HS-27A (cell line): ENCODE results near the gene GMDS.

ENCODE experiments used
- DNase-seq: peaks from one replicate; pipeline ENCODE4 v3.0.0-alpha.2; 2012; ENCODE audit warnings: low read depth, missing footprints

Gene GMDS

DNA sequence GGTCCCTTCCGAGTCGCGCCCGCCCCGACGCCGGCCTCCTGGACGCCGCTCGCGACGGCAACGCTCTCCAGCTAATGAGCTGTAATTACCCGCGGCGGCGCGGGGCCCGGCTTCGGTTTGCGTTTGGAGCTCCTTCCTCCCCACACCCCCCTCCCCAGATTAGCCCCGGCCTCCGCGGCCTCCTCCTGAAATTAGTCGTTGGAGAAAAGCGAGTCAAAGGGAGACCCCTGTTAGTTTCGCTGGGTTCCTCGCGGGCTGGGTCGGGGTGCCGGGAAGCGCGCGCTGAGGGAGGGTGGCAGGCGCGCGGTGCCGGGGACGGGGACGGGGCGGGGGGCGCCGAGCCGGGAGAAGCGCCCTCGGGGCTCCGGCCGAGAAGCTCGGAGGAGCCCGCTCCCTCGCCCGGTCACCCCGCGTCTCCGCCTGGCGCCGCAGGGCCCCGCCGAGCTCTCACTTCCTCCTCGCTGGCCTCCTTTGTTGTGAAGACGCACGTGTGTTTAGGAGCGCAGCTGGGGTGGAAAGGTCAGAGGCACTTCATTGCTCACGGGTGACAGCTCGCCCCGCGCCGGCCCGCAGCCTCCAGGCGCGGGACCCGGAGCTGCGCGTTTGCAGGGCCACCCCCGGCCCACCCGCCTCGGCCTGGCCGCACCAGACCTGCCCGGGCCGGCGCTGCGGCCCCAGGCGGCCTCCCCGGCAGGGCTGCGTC, 630.8 kb downstream of the GMDS start:
- DNase-seq = no peak

DNA sequence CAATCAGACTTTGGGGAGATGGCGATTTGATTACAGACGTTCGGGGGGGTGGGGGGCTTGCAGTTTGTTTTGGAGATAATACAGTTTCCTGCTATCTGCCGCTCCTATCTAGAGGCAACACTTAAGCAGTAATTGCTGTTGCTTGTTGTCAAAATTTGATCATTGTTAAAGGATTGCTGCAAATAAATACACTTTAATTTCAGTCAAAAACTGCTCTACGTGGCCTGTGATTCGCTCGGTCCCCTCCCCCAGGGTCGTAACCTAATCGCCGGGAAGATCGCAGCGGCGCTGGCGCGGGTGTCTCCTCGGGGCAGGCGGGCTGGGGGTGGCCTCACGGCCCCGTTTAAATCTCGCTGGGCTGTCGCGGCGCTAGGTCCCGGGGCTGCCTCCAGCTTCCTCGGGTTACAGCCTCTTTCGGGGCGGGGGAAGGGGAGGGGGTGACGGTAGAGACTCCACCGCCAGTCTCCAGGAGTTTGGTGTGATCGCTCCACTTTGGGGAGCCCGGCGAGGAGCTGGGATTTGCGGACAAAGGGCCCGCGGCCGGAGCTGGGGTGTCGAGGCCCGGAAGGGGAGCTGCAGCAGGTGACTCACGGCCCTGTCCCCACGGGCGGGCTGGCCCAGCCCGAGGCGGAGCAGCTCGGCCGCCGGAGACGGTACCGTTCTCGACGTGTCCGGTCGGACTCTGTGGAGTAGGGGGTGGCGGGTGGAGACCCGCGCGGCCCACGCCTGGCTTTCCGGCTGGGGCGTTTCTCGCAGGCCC, 631.5 kb downstream of the GMDS start:
- no peak for DNase-seq

DNA sequence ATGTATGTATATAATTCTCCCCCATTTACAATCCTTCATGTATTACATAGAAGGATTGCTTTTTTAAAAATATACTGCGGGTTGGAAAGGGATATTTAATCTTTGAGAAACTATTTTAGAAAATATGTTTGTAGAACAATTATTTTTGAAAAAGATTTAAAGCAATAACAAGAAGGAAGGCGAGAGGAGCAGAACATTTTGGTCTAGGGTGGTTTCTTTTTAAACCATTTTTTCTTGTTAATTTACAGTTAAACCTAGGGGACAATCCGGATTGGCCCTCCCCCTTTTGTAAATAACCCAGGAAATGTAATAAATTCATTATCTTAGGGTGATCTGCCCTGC, 632.1 kb downstream of the GMDS start:
- no peak for DNase-seq

- DNase-seq = no peak
These were observed 632.5 kb downstream of the GMDS start for GRCh38 chr6:1612974-1613306.

DNA sequence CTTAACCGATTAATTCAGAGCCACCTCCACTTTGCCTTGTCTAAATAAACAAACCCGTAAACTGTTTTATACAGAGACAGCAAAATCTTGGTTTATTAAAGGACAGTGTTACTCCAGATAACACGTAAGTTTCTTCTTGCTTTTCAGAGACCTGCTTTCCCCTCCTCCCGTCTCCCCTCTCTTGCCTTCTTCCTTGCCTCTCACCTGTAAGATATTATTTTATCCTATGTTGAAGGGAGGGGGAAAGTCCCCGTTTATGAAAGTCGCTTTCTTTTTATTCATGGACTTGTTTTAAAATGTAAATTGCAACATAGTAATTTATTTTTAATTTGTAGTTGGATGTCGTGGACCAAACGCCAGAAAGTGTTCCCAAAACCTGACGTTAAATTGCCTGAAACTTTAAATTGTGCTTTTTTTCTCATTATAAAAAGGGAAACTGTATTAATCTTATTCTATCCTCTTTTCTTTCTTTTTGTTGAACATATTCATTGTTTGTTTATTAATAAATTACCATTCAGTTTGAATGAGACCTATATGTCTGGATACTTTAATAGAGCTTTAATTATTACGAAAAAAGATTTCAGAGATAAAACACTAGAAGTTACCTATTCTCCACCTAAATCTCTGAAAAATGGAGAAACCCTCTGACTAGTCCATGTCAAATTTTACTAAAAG, 633.0 kb downstream of the GMDS start:
- DNase-seq = no peak

DNA sequence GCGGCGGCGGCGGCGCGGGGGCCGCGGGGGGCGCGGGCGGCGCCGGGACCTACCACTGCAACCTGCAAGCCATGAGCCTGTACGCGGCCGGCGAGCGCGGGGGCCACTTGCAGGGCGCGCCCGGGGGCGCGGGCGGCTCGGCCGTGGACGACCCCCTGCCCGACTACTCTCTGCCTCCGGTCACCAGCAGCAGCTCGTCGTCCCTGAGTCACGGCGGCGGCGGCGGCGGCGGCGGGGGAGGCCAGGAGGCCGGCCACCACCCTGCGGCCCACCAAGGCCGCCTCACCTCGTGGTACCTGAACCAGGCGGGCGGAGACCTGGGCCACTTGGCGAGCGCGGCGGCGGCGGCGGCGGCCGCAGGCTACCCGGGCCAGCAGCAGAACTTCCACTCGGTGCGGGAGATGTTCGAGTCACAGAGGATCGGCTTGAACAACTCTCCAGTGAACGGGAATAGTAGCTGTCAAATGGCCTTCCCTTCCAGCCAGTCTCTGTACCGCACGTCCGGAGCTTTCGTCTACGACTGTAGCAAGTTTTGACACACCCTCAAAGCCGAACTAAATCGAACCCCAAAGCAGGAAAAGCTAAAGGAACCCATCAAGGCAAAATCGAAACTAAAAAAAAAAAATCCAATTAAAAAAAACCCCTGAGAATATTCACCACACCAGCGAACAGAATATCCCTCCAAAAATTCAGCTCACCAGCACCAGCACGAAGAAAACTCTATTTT, 633.7 kb downstream of the GMDS start:
- no peak for DNase-seq

- DNase-seq = no peak
These were observed 634.2 kb downstream of the GMDS start for GRCh38 chr6:1611322-1611571.

DNA sequence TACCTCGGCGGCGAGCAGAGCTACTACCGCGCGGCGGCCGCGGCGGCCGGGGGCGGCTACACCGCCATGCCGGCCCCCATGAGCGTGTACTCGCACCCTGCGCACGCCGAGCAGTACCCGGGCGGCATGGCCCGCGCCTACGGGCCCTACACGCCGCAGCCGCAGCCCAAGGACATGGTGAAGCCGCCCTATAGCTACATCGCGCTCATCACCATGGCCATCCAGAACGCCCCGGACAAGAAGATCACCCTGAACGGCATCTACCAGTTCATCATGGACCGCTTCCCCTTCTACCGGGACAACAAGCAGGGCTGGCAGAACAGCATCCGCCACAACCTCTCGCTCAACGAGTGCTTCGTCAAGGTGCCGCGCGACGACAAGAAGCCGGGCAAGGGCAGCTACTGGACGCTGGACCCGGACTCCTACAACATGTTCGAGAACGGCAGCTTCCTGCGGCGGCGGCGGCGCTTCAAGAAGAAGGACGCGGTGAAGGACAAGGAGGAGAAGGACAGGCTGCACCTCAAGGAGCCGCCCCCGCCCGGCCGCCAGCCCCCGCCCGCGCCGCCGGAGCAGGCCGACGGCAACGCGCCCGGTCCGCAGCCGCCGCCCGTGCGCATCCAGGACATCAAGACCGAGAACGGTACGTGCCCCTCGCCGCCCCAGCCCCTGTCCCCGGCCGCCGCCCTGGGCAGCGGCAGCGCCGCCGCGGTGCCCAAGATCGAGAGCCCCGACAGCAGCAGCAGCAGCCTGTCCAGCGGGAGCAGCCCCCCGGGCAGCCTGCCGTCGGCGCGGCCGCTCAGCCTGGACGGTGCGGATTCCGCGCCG, 634.7 kb downstream of the GMDS start:
- DNase-seq = no peak

DNA sequence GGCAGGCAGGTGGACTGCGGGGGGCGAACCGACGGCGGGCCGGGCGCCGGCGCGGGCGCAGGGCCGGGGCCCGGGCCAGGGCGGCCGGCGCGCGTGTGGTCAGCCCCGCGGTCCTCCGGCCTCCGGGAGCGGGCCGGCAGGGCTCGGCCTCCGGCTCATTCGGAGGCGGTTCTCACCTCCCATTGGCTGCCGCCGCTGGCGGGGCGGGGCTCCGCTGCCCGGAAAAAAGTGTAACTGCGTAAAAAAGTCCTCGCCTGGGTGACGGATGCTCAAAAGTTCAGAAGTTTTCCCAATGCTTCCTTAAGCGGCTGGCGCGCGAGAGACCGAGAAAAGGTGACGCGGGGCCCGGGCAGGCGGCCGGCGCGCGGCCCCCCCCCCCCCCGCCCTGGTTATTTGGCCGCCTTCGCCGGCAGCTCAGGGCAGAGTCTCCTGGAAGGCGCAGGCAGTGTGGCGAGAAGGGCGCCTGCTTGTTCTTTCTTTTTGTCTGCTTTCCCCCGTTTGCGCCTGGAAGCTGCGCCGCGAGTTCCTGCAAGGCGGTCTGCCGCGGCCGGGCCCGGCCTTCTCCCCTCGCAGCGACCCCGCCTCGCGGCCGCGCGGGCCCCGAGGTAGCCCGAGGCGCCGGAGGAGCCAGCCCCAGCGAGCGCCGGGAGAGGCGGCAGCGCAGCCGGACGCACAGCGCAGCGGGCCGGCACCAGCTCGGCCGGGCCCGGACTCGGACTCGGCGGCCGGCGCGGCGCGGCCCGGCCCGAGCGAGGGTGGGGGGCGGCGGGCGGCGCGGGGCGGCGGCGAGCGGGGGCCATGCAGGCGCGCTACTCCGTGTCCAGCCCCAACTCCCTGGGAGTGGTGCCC, 635.5 kb downstream of the GMDS start, which contains the start of gene FOXC1:
Gene FOXC1 (plus strand): TSS at position 268 of the 849 bp plus-strand sequence. CDS start 531 bp downstream, at position 799.
- DNase-seq = no peak

GRCh38 chr6:1609041-1609647, 636.3 kb downstream of the GMDS start:
- DNase-seq = no peak

DNA sequence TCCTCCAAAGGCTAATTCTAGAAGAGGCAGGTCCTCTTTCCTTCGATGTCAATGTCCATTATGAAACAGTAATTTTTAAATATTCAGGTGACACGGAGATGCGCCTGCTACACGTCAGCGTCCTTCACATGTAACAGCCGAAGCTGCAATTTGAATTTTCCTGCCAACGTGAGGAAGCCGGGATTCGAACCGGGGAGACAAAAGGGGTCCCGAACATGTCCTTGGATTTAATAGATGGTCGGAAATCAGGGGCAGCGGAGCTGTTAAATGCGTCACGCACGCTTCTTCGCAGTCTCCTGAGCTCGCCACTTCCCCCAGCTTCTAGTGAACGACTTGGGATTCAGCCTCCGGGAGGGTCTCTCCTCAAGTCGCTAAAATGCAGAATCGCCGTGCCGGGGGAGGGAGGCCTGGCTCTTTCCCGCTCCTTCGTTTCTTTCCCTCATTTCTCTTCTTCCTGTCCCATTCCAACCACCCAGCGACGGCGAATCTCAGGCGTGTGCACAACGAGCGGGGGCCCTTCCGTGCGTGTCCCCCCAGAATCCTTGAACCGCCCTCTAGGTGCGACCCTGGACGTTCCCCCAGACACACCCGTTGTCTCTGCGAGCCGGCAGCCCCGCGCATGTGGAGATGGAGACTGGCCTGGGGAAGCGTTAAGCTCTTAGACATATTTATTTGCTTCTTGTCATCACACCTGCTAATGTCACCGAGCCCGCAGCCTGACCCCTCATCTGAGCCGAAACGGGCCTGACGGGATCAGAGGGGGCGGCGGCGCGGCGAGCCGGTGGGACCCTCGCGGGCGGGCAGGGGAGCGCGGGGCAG, 637.0 kb downstream of the GMDS start:
- no peak for DNase-seq

GRCh38 chr6:1607516-1608221, 637.7 kb downstream of the GMDS start:
- no peak for DNase-seq

- DNase-seq = no peak
These were observed 638.5 kb downstream of the GMDS start for GRCh38 chr6:1606780-1607515.

DNA sequence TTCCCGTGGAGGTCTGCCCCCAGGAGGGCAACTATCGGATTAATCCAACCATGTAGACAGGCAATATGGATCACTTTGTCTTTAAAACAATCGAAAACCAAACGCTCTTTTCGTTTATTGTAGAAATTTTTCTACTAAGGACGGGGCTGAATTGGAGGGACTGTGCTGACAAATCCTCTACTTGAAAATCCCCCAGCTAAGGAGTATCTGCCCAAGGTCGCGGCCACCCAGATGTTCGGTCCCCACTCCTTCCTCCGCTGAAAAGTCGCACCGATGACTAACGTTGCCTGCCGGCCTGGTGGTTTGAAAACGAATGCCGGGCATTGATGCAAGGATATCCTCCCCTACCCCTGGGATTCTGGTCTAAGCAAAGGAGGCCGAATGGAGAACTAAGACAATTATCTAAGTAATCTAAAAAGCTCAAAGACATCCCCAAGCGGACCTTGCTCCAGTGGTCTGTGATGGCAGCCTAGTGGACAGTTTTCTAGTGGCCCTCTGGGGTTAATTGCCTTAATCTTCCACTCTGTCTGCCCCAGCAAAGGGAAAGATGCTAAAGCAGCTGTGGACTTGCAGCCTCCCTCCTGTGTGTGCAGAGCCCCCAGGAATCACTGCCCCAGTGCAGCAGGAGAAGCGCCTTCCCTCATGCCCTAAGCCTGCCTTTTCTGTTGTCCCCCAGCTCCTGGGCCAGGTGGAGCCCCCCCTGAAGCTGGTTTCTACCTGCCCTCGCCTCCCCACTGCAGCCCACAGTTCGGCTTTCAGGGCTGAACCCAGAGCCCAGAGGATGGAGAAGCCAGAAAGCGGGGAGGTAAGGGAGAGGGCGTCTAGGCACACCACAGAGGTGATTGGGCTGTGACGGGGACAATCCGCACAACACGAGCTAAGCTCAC, 639.3 kb downstream of the GMDS start:
- no peak for DNase-seq

GRCh38 chr6:1605004-1605892, 640.2 kb downstream of the GMDS start:
- no peak for DNase-seq
